ENCODE data around the gene GNAI1. TPM values are rescaled to one million over a fixed set of nuclear protein-coding genes. Genes with fewer than 3 reads are reported as not detected.

The GNAI1 gene
- total RNA-seq, 1 donor from 2014 or later: 35.5 TPM

DNA sequence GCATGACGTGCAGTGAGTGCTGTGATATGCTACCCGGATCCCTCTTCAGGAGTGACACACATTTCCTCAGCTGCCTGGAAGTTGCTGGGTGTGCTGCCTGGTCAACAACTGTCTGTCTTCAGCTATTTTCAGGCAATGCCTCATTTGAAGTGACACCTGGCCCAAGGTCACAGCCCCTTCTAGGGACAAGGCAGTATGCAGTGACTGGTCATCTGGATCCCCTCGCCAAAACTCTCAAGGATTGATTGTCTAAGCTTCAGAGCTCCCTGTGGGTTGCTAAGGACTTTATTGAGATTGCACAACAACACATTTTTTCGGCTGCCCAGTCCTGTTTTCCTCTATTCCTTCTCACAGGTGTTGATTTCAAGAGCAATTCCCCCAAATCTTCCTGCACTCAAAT is 108.8 kb downstream of the GNAI1 start:
- no peak overlapping the region for H3K27ac ChIP-seq (ENCODE audit: low read depth, low read length)
- H3K36me3 ChIP-seq (ENCODE audit: insufficient read depth, low read length): no peaks in the 10 kb centered on the region
- H4K20me1 ChIP-seq (ENCODE audit: insufficient read depth, low read length): no peaks in the 10 kb centered on the region
- no peak overlapping the region for H3K9ac ChIP-seq (ENCODE audit: low read length)
- H3K4me3 ChIP-seq (ENCODE audit: insufficient read depth, low read depth, low read length): no peak overlapping the region
- no peaks in the 10 kb centered on the region for H3K9me3 ChIP-seq (ENCODE audit: insufficient read depth, low read depth, low read length)
- no peaks in the 10 kb centered on the region for H3K36me3 Mint-ChIP-seq (ENCODE audit: low read depth, unreplicated experiment)
- no peaks in the 10 kb centered on the region for H3K4me1 ChIP-seq (ENCODE audit: insufficient read depth, low read length)
- H3K4me2 ChIP-seq (ENCODE audit: low read length): no peak overlapping the region
- DNase-seq (ENCODE audit: low read depth) (no peak), FAIRE-seq (no peak)
- H3K79me2 ChIP-seq (ENCODE audit: insufficient read depth, low read length): no peaks in the 10 kb centered on the region
- TF ChIP-seq, protein P1, sequence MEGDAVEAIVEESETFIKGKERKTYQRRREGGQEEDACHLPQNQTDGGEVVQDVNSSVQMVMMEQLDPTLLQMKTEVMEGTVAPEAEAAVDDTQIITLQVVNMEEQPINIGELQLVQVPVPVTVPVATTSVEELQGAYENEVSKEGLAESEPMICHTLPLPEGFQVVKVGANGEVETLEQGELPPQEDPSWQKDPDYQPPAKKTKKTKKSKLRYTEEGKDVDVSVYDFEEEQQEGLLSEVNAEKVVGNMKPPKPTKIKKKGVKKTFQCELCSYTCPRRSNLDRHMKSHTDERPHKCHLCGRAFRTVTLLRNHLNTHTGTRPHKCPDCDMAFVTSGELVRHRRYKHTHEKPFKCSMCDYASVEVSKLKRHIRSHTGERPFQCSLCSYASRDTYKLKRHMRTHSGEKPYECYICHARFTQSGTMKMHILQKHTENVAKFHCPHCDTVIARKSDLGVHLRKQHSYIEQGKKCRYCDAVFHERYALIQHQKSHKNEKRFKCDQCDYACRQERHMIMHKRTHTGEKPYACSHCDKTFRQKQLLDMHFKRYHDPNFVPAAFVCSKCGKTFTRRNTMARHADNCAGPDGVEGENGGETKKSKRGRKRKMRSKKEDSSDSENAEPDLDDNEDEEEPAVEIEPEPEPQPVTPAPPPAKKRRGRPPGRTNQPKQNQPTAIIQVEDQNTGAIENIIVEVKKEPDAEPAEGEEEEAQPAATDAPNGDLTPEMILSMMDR (IDR thresholded peaks at IDR 0.05; ENCODE audit: insufficient read depth, low read depth, low read length): no peak
- TF ChIP-seq EZH2 (IDR thresholded peaks at IDR 0.05; ENCODE audit: insufficient read depth, low read length): no peak
- H3K4me3 Mint-ChIP-seq (ENCODE audit: unreplicated experiment): no peak overlapping the region
- no peaks in the 10 kb centered on the region for H3K9me3 Mint-ChIP-seq (ENCODE audit: unreplicated experiment)
- peaks cover 3% of the 10 kb centered on the region for H3K4me1 Mint-ChIP-seq (ENCODE audit: low read depth, unreplicated experiment)
- H3K27me3 ChIP-seq (ENCODE audit: insufficient read depth, low read length): no peaks in the 10 kb centered on the region
- H2AFZ ChIP-seq (ENCODE audit: low read depth, low read length): no peak overlapping the region
- no peaks in the 10 kb centered on the region for H3K27me3 Mint-ChIP-seq (ENCODE audit: low read depth, unreplicated experiment)
- no peak overlapping the region for H3K27ac Mint-ChIP-seq (ENCODE audit: unreplicated experiment)

DNA sequence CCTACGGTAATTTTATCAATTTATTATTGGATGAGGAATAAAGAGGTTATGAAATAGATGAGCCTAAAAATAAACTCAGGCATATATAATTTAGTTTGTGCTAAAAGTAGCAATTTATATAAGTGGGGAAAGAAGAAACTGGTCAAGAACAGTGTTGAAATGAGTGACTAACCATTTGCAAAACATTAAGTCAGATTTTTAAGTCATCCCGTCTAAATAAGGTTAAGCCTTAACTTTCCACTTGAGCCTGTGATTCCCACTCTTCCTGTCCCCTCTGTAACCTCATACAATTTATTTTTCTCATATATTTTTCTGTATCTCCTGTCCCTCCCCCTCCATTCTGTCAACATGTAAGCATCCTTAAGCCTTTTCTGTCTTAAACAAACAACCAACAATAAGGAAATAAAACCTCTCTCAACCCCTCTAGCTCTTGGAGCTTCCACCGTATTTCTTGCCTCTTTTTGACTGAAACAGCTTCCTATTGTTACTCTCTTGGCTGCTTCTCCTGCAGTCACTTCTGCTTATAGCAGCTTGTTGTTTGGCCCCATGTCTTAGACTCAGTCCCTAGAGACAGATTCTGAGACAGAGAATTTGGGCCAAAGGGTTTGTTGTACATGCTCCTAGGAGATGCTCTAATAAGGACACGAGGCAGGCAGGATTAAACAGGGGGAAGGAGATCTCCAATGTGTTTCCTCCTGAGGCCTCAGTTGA is 109.7 kb downstream of the GNAI1 start:
- Mint-ChIP-seq H3K27ac (ENCODE audit: unreplicated experiment) (peak overlapping the region; percentile 50), H3K36me3 (ENCODE audit: low read depth, unreplicated experiment) (no peaks in the 10 kb centered on the region)
- no peak for FAIRE-seq

More for the DNA sequence above, 109.7 kb downstream of the GNAI1 start:
- no peaks in the 10 kb centered on the region for H3K27me3 ChIP-seq (ENCODE audit: insufficient read depth, low read length)
- no peak for DNase-seq (ENCODE audit: low read depth)
- H4K20me1 ChIP-seq (ENCODE audit: insufficient read depth, low read length): no peaks in the 10 kb centered on the region
- H3K9me3 ChIP-seq (ENCODE audit: insufficient read depth, low read depth, low read length): no peaks in the 10 kb centered on the region
- Mint-ChIP-seq H3K4me1 (ENCODE audit: low read depth, unreplicated experiment) (peaks cover 4% of the 10 kb centered on the region), H3K4me3 (ENCODE audit: unreplicated experiment) (no peak overlapping the region), H3K9me3 (ENCODE audit: unreplicated experiment) (no peaks in the 10 kb centered on the region), H3K27me3 (ENCODE audit: low read depth, unreplicated experiment) (no peaks in the 10 kb centered on the region)
- H3K36me3 ChIP-seq (ENCODE audit: insufficient read depth, low read length): no peaks in the 10 kb centered on the region
- no peaks in the 10 kb centered on the region for H3K79me2 ChIP-seq (ENCODE audit: insufficient read depth, low read length)
- TF ChIP-seq, protein P1 (IDR thresholded peaks at IDR 0.05; ENCODE audit: insufficient read depth, low read depth, low read length): no peak
- TF ChIP-seq EZH2 (IDR thresholded peaks at IDR 0.05; ENCODE audit: insufficient read depth, low read length): no peak
- no peak overlapping the region for H3K4me3 ChIP-seq (ENCODE audit: insufficient read depth, low read depth, low read length)
- H3K27ac ChIP-seq (ENCODE audit: low read depth, low read length): no peak overlapping the region
- no peaks in the 10 kb centered on the region for H3K4me1 ChIP-seq (ENCODE audit: insufficient read depth, low read length)
- peak overlapping the region; percentile 4 for H2AFZ ChIP-seq (ENCODE audit: low read depth, low read length)
- no peak overlapping the region for H3K9ac ChIP-seq (ENCODE audit: low read length)
- H3K4me2 ChIP-seq (ENCODE audit: low read length): no peak overlapping the region

Data from astrocyte (in vitro differentiated cells and primary cell).